Measurements from ENCODE around the gene TIMP3. TPM values are rescaled to one million over a fixed set of nuclear protein-coding genes. Genes with fewer than 3 reads are reported as not detected.

The TIMP3 gene
- total and polyA plus RNA-seq, 2 donors (not counting 1 experiment from before 2014, with no cell fraction given) = 242 to 375 TPM

DNA sequence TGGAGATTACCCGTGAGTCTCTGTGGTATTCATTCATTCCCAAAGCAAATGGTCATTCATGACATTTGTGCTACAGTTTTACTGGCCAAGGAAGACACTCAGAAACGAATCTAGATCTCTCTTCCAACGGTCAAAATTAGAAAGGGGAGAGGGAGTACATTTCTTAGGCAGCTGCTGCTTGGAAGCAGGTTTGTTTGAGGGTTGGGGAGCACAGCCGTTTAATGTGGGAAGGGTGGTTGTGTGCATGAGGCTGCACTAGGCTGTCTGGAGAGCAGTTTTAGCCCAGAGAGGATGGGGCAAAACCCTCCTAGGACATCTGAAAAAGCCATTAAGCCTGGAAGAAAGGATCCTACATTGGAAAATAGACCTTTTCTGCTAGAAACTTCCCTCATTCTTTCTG is 29.7 kb upstream of the TIMP3 start:
- Histone ChIP-seq H3K9me3 (ENCODE audit: control insufficient read depth, insufficient read depth, low read depth, low read length) (no peaks in the 10 kb centered on the region), H3K9ac (ENCODE audit: insufficient read depth, low read length) (no peak overlapping the region), H4K20me1 (ENCODE audit: control insufficient read depth, extremely low read depth, insufficient read depth, low read length) (no peaks in the 10 kb centered on the region), H3K79me2 (ENCODE audit: control insufficient read depth, insufficient read depth, low read length) (no peaks in the 10 kb centered on the region), H2AFZ (ENCODE audit: low read length) (no peak overlapping the region), H3K4me3 (replicated peaks in 1 of 4; ENCODE audit: control extremely low read depth in 1 of 4, insufficient read depth in 1 of 4, low read depth in 3 of 4, low read length in 4 of 4) (no peak overlapping the region), H3K4me1 (ENCODE audit: control insufficient read depth, extremely low read depth, insufficient read depth, low read length) (no peaks in the 10 kb centered on the region), H3K4me2 (ENCODE audit: extremely low read depth, insufficient read depth, low read length) (no peak overlapping the region), H3K27ac (ENCODE audit: insufficient read depth, low read length) (no peak overlapping the region), H3K27me3 (ENCODE audit: control insufficient read depth, insufficient read depth, low read length) (peaks cover 2% of the 10 kb centered on the region), H3K36me3 (ENCODE audit: control insufficient read depth, insufficient read depth, low read length) (no peaks in the 10 kb centered on the region)
- no peak for DNase-seq (ENCODE audit: low read depth in 2 of 2)
- TF ChIP-seq, protein P1, sequence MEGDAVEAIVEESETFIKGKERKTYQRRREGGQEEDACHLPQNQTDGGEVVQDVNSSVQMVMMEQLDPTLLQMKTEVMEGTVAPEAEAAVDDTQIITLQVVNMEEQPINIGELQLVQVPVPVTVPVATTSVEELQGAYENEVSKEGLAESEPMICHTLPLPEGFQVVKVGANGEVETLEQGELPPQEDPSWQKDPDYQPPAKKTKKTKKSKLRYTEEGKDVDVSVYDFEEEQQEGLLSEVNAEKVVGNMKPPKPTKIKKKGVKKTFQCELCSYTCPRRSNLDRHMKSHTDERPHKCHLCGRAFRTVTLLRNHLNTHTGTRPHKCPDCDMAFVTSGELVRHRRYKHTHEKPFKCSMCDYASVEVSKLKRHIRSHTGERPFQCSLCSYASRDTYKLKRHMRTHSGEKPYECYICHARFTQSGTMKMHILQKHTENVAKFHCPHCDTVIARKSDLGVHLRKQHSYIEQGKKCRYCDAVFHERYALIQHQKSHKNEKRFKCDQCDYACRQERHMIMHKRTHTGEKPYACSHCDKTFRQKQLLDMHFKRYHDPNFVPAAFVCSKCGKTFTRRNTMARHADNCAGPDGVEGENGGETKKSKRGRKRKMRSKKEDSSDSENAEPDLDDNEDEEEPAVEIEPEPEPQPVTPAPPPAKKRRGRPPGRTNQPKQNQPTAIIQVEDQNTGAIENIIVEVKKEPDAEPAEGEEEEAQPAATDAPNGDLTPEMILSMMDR (conservative IDR thresholded peaks at IDR 0.05 in 1 of 2, IDR thresholded peaks at IDR 0.05 in 1 of 2; ENCODE audit: low read depth in 1 of 2, low read length in 2 of 2) = no peak
- TF ChIP-seq EZH2 (IDR thresholded peaks at IDR 0.05; ENCODE audit: low read length, missing control alignments) = no peak

DNA sequence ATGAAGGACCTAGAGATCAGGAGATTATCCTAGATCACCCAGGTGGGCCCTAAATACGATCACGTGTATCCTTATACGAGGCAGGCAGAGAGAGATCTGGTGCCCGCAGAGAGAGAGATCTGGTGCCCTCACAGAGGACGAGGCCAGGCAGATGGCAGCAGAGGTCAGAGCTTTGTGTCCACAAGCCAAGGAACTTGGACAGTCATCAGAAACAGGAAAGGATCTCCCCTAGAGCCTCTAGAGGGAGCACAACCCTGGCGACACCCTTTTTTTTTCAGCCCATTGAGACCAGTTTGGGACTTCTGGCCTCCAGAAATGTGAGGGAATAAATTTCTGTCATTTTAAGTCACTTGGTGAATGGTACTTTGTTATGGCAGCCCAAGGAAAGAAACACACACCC is 25.5 kb upstream of the TIMP3 start:
- TF ChIP-seq, protein P1 (conservative IDR thresholded peaks at IDR 0.05 in 1 of 2, IDR thresholded peaks at IDR 0.05 in 1 of 2; ENCODE audit: low read depth in 1 of 2, low read length in 2 of 2) = peak; percentile 26 to 53
- TF ChIP-seq EZH2 (IDR thresholded peaks at IDR 0.05; ENCODE audit: low read length, missing control alignments) = no peak
- no peak overlapping the region for H3K9ac ChIP-seq (ENCODE audit: insufficient read depth, low read length)
- H4K20me1 ChIP-seq (ENCODE audit: control insufficient read depth, extremely low read depth, insufficient read depth, low read length) = no peaks in the 10 kb centered on the region
- H3K27ac ChIP-seq (ENCODE audit: insufficient read depth, low read length) = no peak overlapping the region
- no peaks in the 10 kb centered on the region for H3K4me1 ChIP-seq (ENCODE audit: control insufficient read depth, extremely low read depth, insufficient read depth, low read length)
- H3K36me3 ChIP-seq (ENCODE audit: control insufficient read depth, insufficient read depth, low read length) = no peaks in the 10 kb centered on the region
- H3K9me3 ChIP-seq (ENCODE audit: control insufficient read depth, insufficient read depth, low read depth, low read length) = no peaks in the 10 kb centered on the region
- no peak overlapping the region for H2AFZ ChIP-seq (ENCODE audit: low read length)
- no peak overlapping the region for H3K4me3 ChIP-seq (replicated peaks in 1 of 4; ENCODE audit: control extremely low read depth in 1 of 4, insufficient read depth in 1 of 4, low read depth in 3 of 4, low read length in 4 of 4)
- no peak for DNase-seq (ENCODE audit: low read depth in 2 of 2)
- H3K4me2 ChIP-seq (ENCODE audit: extremely low read depth, insufficient read depth, low read length) = no peak overlapping the region
- H3K27me3 ChIP-seq (ENCODE audit: control insufficient read depth, insufficient read depth, low read length) = peaks cover 2% of the 10 kb centered on the region
- H3K79me2 ChIP-seq (ENCODE audit: control insufficient read depth, insufficient read depth, low read length) = no peaks in the 10 kb centered on the region

DNA sequence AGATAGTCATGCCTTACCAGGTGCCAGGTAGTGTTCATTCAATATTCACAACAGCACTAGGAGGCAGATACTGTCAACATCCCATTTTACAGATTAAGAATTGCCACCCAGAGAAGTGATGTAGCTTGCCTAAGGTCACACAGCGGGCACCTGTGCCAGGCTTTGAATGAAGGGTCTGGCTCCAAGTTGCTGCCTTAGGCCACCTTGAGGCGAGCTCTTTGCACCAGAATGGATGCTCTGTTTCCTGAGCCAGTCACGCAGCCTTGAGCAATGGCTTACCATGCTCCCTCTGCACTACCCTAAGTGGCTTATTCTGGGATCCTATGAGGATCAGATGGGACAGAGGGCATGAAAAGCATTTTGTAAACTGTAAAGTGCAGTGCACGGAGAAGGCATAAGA is 25.1 kb upstream of the TIMP3 start:
- H3K79me2 ChIP-seq (ENCODE audit: control insufficient read depth, insufficient read depth, low read length) = no peaks in the 10 kb centered on the region

More for the DNA sequence above, 25.1 kb upstream of the TIMP3 start:
- H3K4me3 ChIP-seq (replicated peaks in 1 of 4; ENCODE audit: control extremely low read depth in 1 of 4, insufficient read depth in 1 of 4, low read depth in 3 of 4, low read length in 4 of 4) = no peak overlapping the region
- H3K9ac ChIP-seq (ENCODE audit: insufficient read depth, low read length) = no peak overlapping the region
- H4K20me1 ChIP-seq (ENCODE audit: control insufficient read depth, extremely low read depth, insufficient read depth, low read length) = no peaks in the 10 kb centered on the region
- H3K4me1 ChIP-seq (ENCODE audit: control insufficient read depth, extremely low read depth, insufficient read depth, low read length) = no peaks in the 10 kb centered on the region
- H3K27ac ChIP-seq (ENCODE audit: insufficient read depth, low read length) = no peak overlapping the region
- no peaks in the 10 kb centered on the region for H3K36me3 ChIP-seq (ENCODE audit: control insufficient read depth, insufficient read depth, low read length)
- no peak overlapping the region for H2AFZ ChIP-seq (ENCODE audit: low read length)
- TF ChIP-seq EZH2 (IDR thresholded peaks at IDR 0.05; ENCODE audit: low read length, missing control alignments) = no peak
- TF ChIP-seq, protein P1 (conservative IDR thresholded peaks at IDR 0.05 in 1 of 2, IDR thresholded peaks at IDR 0.05 in 1 of 2; ENCODE audit: low read depth in 1 of 2, low read length in 2 of 2) = no peak
- no peaks in the 10 kb centered on the region for H3K9me3 ChIP-seq (ENCODE audit: control insufficient read depth, insufficient read depth, low read depth, low read length)
- peaks cover 2% of the 10 kb centered on the region for H3K27me3 ChIP-seq (ENCODE audit: control insufficient read depth, insufficient read depth, low read length)
- no peak for DNase-seq (ENCODE audit: low read depth in 2 of 2)
- no peak overlapping the region for H3K4me2 ChIP-seq (ENCODE audit: extremely low read depth, insufficient read depth, low read length)
